Thoracic aorta (tissue), 2 donors: Measurements from ENCODE around the gene AFAP1L1. TPM values are rescaled to one million over a fixed set of nuclear protein-coding genes. Genes with fewer than 3 reads are reported as not detected.

Experiments used
- ATAC-seq: fragments of 150-250 bp; one replicate; pipeline ENCODE4 v1.8.0; 2017; ENCODE audit warnings: low read depth; ENCODE audit not compliant: insufficient number of reproducible peaks, low FRiP score
- DNase-seq: peaks from one replicate; pipeline ENCODE4 v3.0.0-alpha.2; 2020; ENCODE audit warnings: low spot score
- H3K27ac ChIP-seq, 2 donors: fragments of 200-600 bp; sonication (generic); 1 replicate in 1 of 2; 2 replicates in 1 of 2; pipeline ENCODE4 v1.5.1; 2016; ENCODE audit warnings: mild to moderate bottlenecking in 2 of 2, moderate library complexity in 2 of 2
- H3K27me3 ChIP-seq: fragments of 200-600 bp; sonication (generic); replicated peaks from 2 replicates; pipeline ENCODE4 v1.6.0; 2016; ENCODE audit warnings: mild to moderate bottlenecking; ENCODE audit not compliant: insufficient read depth
- H3K36me3 ChIP-seq: fragments of 200-600 bp; sonication (generic); one replicate; pipeline ENCODE4 v1.5.1; 2016
- H3K4me1 ChIP-seq, 2 donors: fragments of 200-600 bp; sonication (generic); 1 replicate in 1 of 2; 2 replicates in 1 of 2; pipeline versions ENCODE4 v1.5.1 to v1.6.0; 2016; ENCODE audit warnings: low read depth in 2 of 2, mild to moderate bottlenecking in 1 of 2; ENCODE audit not compliant: control insufficient read depth in 1 of 2
- H3K4me3 ChIP-seq: fragments of 200-600 bp; sonication (generic); 2 replicates; pipeline ENCODE4 v1.5.1; 2016; ENCODE audit warnings: mild to moderate bottlenecking
- H3K9me3 ChIP-seq: fragments of 200-600 bp; sonication (generic); 2 replicates; pipeline ENCODE4 v1.5.1; 2016
- CTCF ChIP-seq: fragments of 200-600 bp; sonication (generic); IDR thresholded peaks from one replicate; pipeline ENCODE4 v1.5.1; 2019; ENCODE audit warnings: antibody characterized with exemption
- total RNA-seq, 2 donors: library from RNA; depleted of rRNA; stranded (reverse); fragments of >200 nt; gene quantifications; one replicate each; pipeline versions ENCODE4 v1.1.0 to v1.2.3, GENCODE V29; 2016

Gene AFAP1L1
- total RNA-seq, 2 donors from 2014 or later, result 6.8 to 10.4 TPM

- no peak for ATAC-seq
- no peaks in the 10 kb centered on the region for H3K27me3 ChIP-seq
- DNase-seq, result no peak
- no peaks in the 10 kb centered on the region for H3K9me3 ChIP-seq
- no peak for TF ChIP-seq CTCF
- H3K4me1 ChIP-seq, result peaks cover 4 to 14% of the 10 kb centered on the region in 2 donors
- no peak overlapping the region for H3K27ac ChIP-seq
- H3K4me3 ChIP-seq, result no peak overlapping the region
- no peaks in the 10 kb centered on the region for H3K36me3 ChIP-seq
Observed at GRCh38 chr5:149358868-149359495, 87.3 kb downstream of the AFAP1L1 start.

GRCh38 chr5:149360272-149360671 is 88.6 kb downstream of the AFAP1L1 start:
- no peak overlapping the region for H3K27ac ChIP-seq
- no peaks in the 10 kb centered on the region for H3K9me3 ChIP-seq
- ATAC-seq, result no peak
- no peaks in the 10 kb centered on the region for H3K36me3 ChIP-seq
- no peak for DNase-seq
- no peak for TF ChIP-seq CTCF
- H3K27me3 ChIP-seq, result no peaks in the 10 kb centered on the region
- H3K4me3 ChIP-seq, result no peak overlapping the region
- peaks cover 4 to 14% of the 10 kb centered on the region in 2 donors for H3K4me1 ChIP-seq

GRCh38 chr5:149362541-149362940 is 90.9 kb downstream of the AFAP1L1 start:
- Histone ChIP-seq H3K9me3 (no peaks in the 10 kb centered on the region), H3K27me3 (no peaks in the 10 kb centered on the region), H3K36me3 (no peaks in the 10 kb centered on the region), H3K27ac (no peak overlapping the region), H3K4me3 (no peak overlapping the region), H3K4me1 (peaks cover 0 to 14% of the 10 kb centered on the region in 2 donors)
- ATAC-seq, result no peak
- no peak for DNase-seq
- TF ChIP-seq CTCF, result no peak

- no peak for DNase-seq
- no peak for TF ChIP-seq CTCF
Observed at GRCh38 chr5:149363358-149363757, 91.7 kb downstream of the AFAP1L1 start.

GRCh38 chr5:149363936-149364335 is 92.3 kb downstream of the AFAP1L1 start:
- Histone ChIP-seq H3K9me3 (no peaks in the 10 kb centered on the region), H3K4me1 (peaks cover 3 to 19% of the 10 kb centered on the region in 2 donors), H3K27me3 (no peaks in the 10 kb centered on the region), H3K36me3 (no peaks in the 10 kb centered on the region), H3K27ac (no peak overlapping the region), H3K4me3 (no peak overlapping the region)
- no peak for TF ChIP-seq CTCF
- no peak for ATAC-seq
- DNase-seq, result no peak

More at GRCh38 chr5:149363358-149363757, 91.7 kb downstream of the AFAP1L1 start:
- H3K27me3 ChIP-seq, result no peaks in the 10 kb centered on the region
- H3K27ac ChIP-seq, result no peak overlapping the region
- no peak overlapping the region for H3K4me3 ChIP-seq
- no peaks in the 10 kb centered on the region for H3K36me3 ChIP-seq
- no peaks in the 10 kb centered on the region for H3K9me3 ChIP-seq
- no peak for ATAC-seq
- H3K4me1 ChIP-seq, result peaks cover 3 to 18% of the 10 kb centered on the region in 2 donors
